ENCODE measurements around the gene CXCR6.
"Not testable (repeated sequence)": the region's sequence is repeated elsewhere in the genome, so short reads cannot be mapped to it uniquely, and the experiment has no call there.

CXCR6 gene

DNA sequence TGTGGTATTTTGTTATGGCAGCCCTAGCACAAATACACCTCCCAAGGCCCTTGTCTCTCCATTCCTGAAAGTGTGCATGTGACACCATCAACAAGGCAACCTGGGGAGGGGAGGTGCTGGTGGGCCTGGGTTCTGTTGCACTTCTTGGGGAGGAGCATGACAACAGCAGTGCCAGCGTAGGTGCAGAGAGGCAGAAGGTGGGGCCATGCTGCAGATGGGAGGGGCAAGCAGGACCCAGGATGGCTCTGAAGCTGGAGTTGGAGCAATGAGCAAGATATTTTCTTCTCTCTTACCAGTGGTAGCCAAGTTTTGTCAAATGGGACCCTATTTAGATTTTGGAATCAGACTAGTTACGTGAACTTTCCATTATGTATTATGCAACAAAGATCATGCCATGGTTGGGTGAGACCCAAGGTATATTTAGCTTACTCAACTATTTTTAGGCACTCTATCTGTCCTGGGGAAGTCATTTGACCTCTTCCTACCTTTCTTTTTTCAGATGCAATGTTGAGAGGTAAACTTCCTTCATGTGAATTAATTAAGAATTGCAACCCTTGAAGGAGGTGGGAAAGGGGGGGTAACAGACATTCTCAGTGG is 49.0 kb downstream of the CXCR6 start:
- DNase-seq = no peak

- DNase-seq = no peak
Observed at GRCh38 chr3:45992821-45993221, 49.6 kb downstream of the CXCR6 start.

DNA sequence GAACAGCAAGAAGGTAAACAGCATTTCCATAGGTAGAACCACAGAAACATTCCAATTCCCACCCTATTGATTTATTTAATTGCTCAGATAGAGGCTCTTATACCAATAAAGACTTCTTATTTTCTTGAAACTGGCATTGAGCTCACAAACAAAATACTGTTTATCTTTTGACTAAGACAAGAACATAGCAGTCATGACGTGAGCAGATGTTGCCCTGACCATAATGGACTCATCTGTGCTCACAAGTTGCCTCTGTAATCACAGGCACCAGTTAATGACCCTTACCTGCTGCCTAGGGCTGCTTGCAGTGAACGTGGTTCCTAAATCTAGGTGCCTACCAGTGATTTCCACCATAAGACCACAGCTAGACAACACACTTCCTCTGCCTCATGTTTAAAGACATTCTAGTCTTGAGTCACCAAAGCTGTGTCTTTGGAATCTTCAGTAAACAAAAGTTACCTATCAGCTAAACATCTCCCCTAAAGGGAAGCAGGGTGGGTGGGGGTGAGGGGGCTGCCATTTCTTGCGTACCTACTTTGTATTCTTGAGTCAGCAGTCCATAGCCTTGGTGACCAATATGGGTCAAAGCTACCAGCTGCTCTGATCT is 50.3 kb downstream of the CXCR6 start:
- DNase-seq = no peak

DNA sequence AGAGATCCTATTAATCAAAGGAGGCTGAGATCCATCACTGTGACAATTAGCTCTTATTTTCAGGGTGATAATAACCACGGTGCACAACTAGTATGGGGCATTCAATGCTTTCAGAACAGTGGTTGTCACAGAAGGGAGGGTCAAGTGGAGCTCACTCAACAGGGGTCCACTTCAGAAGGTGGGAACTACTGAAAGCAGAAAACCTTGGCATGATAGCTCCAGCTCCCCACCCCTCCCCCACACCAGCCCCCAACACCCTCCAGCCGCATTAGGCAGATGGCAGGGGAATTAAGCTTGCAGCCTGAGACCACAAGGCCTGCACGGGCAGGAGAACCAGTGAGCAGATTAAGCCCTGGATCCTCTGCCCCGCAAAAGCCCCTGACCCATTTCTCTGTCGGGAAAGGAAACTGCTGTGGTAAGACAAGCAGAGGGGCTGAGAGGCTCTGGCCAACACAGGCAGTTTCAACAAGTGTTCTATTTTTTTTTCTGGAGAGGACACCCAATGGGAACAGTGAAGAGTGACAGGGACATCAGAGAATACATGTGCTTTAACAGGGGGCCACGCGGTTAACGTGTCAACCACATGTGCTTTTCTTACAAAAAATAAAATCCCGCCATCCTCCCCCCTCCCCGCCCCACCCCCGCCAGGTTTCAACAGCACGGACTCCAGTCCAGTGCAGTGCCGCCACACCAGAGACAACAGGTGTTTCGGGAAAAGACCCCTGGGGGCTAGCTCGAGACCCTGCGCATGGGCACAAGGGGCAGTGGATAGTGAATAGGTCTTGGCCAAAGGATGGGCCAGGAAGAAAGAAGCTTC is 51.4 kb downstream of the CXCR6 start:
- peak; percentile 31 for DNase-seq

- peak; percentile 45 for DNase-seq
Observed at GRCh38 chr3:45995236-45996192, 52.2 kb downstream of the CXCR6 start, which contains the start of gene FYCO1. Gene FYCO1, minus strand, starts transcription at chr3:45995824. Its CDS starts 10,914 bp downstream, at chr3:45984910.

GRCh38 chr3:45997499-45997898 is 54.2 kb downstream of the CXCR6 start:
- DNase-seq = not testable (repeated sequence)

- DNase-seq = no peak
Observed at GRCh38 chr3:45997942-45998341, 54.7 kb downstream of the CXCR6 start.

Data from DMS 273 treated with DMSO at 0.1 percent for 48 hours (cell line).